H9 (cell line): Measurements from ENCODE around the gene IGF1R. TPM values are rescaled to one million over a fixed set of nuclear protein-coding genes. Genes with fewer than 3 reads are reported as not detected.

Source experiments
- DNase-seq: peaks from one replicate; pipeline ENCODE4 v3.0.0-alpha.2; 2017
- H2AFZ ChIP-seq: one replicate; pipeline ENCODE4 v1.6.1; 2013; ENCODE audit warnings: mild to moderate bottlenecking, low read length, control low read depth, moderate library complexity
- H2AK5ac ChIP-seq: 2 replicates; pipeline ENCODE4 v1.6.1; 2013; ENCODE audit warnings: low read length, control low read depth, mixed read lengths; ENCODE audit not compliant: insufficient read length
- H2BK120ac ChIP-seq: one replicate; pipeline ENCODE4 v1.6.1; 2013; ENCODE audit warnings: low read depth, mild to moderate bottlenecking, low read length, control low read depth, inconsistent platforms; ENCODE audit not compliant: poor library complexity, severe bottlenecking
- H2BK12ac ChIP-seq: 2 replicates; pipeline ENCODE4 v1.6.1; 2013; ENCODE audit warnings: low read length, control low read depth, mixed read lengths, low read depth; ENCODE audit not compliant: insufficient read length
- H2BK15ac ChIP-seq: 2 replicates; pipeline ENCODE4 v1.6.1; 2013; ENCODE audit warnings: low read depth, low read length, control low read depth
- H2BK20ac ChIP-seq: one replicate; pipeline ENCODE4 v1.6.1; 2013; ENCODE audit warnings: low read depth, mild to moderate bottlenecking, low read length, control low read depth, inconsistent platforms; ENCODE audit not compliant: poor library complexity, severe bottlenecking
- H2BK5ac ChIP-seq: 2 replicates; pipeline ENCODE4 v1.6.1; 2013; ENCODE audit warnings: low read length, control low read depth, mixed read lengths; ENCODE audit not compliant: insufficient read length
- H3K14ac ChIP-seq: 2 replicates; pipeline ENCODE4 v1.6.1; 2013; ENCODE audit warnings: low read length, control low read depth; ENCODE audit not compliant: insufficient read depth
- H3K18ac ChIP-seq: 2 replicates; pipeline ENCODE4 v1.6.1; 2013; ENCODE audit warnings: low read depth, mild to moderate bottlenecking, mixed read lengths, low read length, control low read depth; ENCODE audit not compliant: insufficient read length
- H3K23ac ChIP-seq: 2 replicates; pipeline ENCODE4 v1.6.1; 2013; ENCODE audit warnings: low read length, control low read depth, mixed read lengths, low read depth; ENCODE audit not compliant: insufficient read length
- H3K23me2 ChIP-seq: 2 replicates; pipeline ENCODE4 v1.6.1; 2013; ENCODE audit warnings: low read depth, mild to moderate bottlenecking, mixed read lengths, low read length, control low read depth; ENCODE audit not compliant: insufficient read length, poor library complexity, severe bottlenecking
- H3K27ac ChIP-seq: 2 replicates; pipeline ENCODE4 v1.5.1; 2013; ENCODE audit warnings: low read length, control low read depth, mixed read lengths, low read depth; ENCODE audit not compliant: insufficient read length
- H3K27me3 ChIP-seq: 2 replicates; pipeline ENCODE4 v1.6.1; 2013; ENCODE audit warnings: low read length, control low read depth, inconsistent platforms; ENCODE audit not compliant: insufficient read depth
- H3K4ac ChIP-seq: 2 replicates; pipeline ENCODE4 v1.6.1; 2013; ENCODE audit warnings: low read depth, mild to moderate bottlenecking, control low read depth, inconsistent platforms, low read length, moderate library complexity
- H3K4me1 ChIP-seq: 2 replicates; pipeline ENCODE4 v1.6.1; 2013; ENCODE audit warnings: low read length, control low read depth, inconsistent platforms; ENCODE audit not compliant: insufficient read depth
- H3K4me2 ChIP-seq: 2 replicates; pipeline ENCODE4 v1.6.1; 2013; ENCODE audit warnings: low read length, control low read depth, mixed read lengths; ENCODE audit not compliant: insufficient read length, insufficient read depth
- H3K56ac ChIP-seq: 2 replicates; pipeline ENCODE4 v1.6.1; 2013; ENCODE audit warnings: low read depth, mild to moderate bottlenecking, mixed read lengths, low read length, control low read depth; ENCODE audit not compliant: insufficient read length
- H3K79me1 ChIP-seq: 2 replicates; pipeline ENCODE4 v1.6.1; 2013; ENCODE audit warnings: low read depth, mild to moderate bottlenecking, moderate library complexity, low read length, control low read depth, inconsistent platforms; ENCODE audit not compliant: insufficient read depth, poor library complexity, severe bottlenecking
- H3K79me2 ChIP-seq: 2 replicates; pipeline ENCODE4 v1.6.1; 2013; ENCODE audit warnings: low read length, control low read depth, inconsistent platforms; ENCODE audit not compliant: insufficient read depth
- H3K9ac ChIP-seq: 2 replicates; pipeline ENCODE4 v1.6.1; 2013; ENCODE audit warnings: low read length, control low read depth, mixed read lengths; ENCODE audit not compliant: insufficient read length; ENCODE audit errors: extremely low read depth
- H3K9me3 ChIP-seq: one replicate; pipeline ENCODE4 v1.6.1; 2013; ENCODE audit warnings: low read depth, low read length, inconsistent platforms; ENCODE audit not compliant: control insufficient read depth
- H3T11ph ChIP-seq: one replicate; pipeline ENCODE4 v1.6.1; 2013; ENCODE audit warnings: mild to moderate bottlenecking, low read length, control low read depth, inconsistent platforms
- H4K20me1 ChIP-seq: one replicate; pipeline ENCODE4 v1.6.1; 2013; ENCODE audit not compliant: control insufficient read depth, insufficient read length, insufficient read depth
- H4K5ac ChIP-seq: 2 replicates; pipeline ENCODE4 v1.6.1; 2013; ENCODE audit warnings: low read depth, mild to moderate bottlenecking, mixed read lengths, low read length, control low read depth; ENCODE audit not compliant: insufficient read length
- H4K8ac ChIP-seq: replicated peaks from 2 replicates; pipeline ENCODE4 v1.6.1; 2013; ENCODE audit warnings: low read length, control low read depth, mixed read lengths, low read depth; ENCODE audit not compliant: insufficient read length
- H4K91ac ChIP-seq: 2 replicates; pipeline ENCODE4 v1.6.1; 2013; ENCODE audit warnings: low read depth, mild to moderate bottlenecking, moderate library complexity, mixed read lengths, low read length, control low read depth; ENCODE audit not compliant: insufficient read length
- H3K27ac Mint-ChIP-seq, 3 experiments: 2 replicates in 2 of 3; 3 replicates in 1 of 3; pipeline ENCODE4 v1.8.0; 2020 to 2021; ENCODE audit warnings: mixed read lengths in 3 of 3, mild to moderate bottlenecking in 1 of 3, moderate library complexity in 1 of 3
- H3K27me3 Mint-ChIP-seq: 2 replicates; pipeline ENCODE4 v1.8.0; 2021; ENCODE audit warnings: low read depth, mild to moderate bottlenecking, moderate library complexity, mixed read lengths
- H3K36me3 Mint-ChIP-seq, 3 experiments: 2 replicates in 2 of 3; 3 replicates in 1 of 3; pipeline ENCODE4 v1.8.0; 2020 to 2021; ENCODE audit warnings: low read depth in 3 of 3, mixed read lengths in 3 of 3; ENCODE audit not compliant: insufficient read depth in 1 of 3
- H3K4me1 Mint-ChIP-seq, 2 experiments: 2 replicates each; pipeline ENCODE4 v1.8.0; 2020; ENCODE audit warnings: mixed read lengths in 2 of 2
- H3K4me3 Mint-ChIP-seq, 2 experiments: 2 replicates in 1 of 2; 3 replicates in 1 of 2; pipeline ENCODE4 v1.8.0; 2020 to 2021; ENCODE audit warnings: mild to moderate bottlenecking in 2 of 2, mixed read lengths in 2 of 2, moderate library complexity in 1 of 2
- H3K9me3 Mint-ChIP-seq, 2 experiments: 2 replicates in 1 of 2; 3 replicates in 1 of 2; pipeline ENCODE4 v1.8.0; 2020; ENCODE audit warnings: mild to moderate bottlenecking in 2 of 2, mixed read lengths in 2 of 2, moderate library complexity in 1 of 2
- CTCF ChIP-seq: fragments of 200-600 bp; sonication (generic); conservative IDR thresholded peaks from 3 replicates; pipeline ENCODE4 v1.8.0; 2021; ENCODE audit warnings: antibody characterized with exemption, mild to moderate bottlenecking
- WGBS: extraction: QIAGEN DNeasy Blood & Tissue Kit; methylation state at CpG from one replicate; pipeline ENCODE4 v1.1.7; 2013; ENCODE audit warnings: missing lambda C conversion rate, low lambda C conversion rate, mixed read lengths; ENCODE audit not compliant: insufficient read length; ENCODE audit errors: extremely low coverage; 5-methylcytosine and 5-hydroxymethylcytosine counted together
- total RNA-seq: library from RNA; stranded (reverse); gene quantifications from 2 replicates; pipeline ENCODE4 v1.2.1, GENCODE V29; 2021

IGF1R gene
- total RNA-seq, 1 experiment from 2014 or later: 70.0 TPM

GRCh38 chr15:98794748-98795147 lies 146.4 kb downstream of the IGF1R start:
- H4K8ac ChIP-seq: no peak overlapping the region
- no peak overlapping the region for H2AFZ ChIP-seq
- no peak overlapping the region for H2BK12ac ChIP-seq
- H3T11ph ChIP-seq: no peak overlapping the region
- no peak overlapping the region for H4K5ac ChIP-seq
- no CpG with 5 or more reads among the region's 3 CpGs for WGBS
- H2BK5ac ChIP-seq: no peak overlapping the region
- H3K27ac ChIP-seq: no peak overlapping the region
- H3K23ac ChIP-seq: no peak overlapping the region
- H3K4ac ChIP-seq: no peak overlapping the region
- H2AK5ac ChIP-seq: no peak overlapping the region
- H3K79me1 ChIP-seq: peaks cover 8% of the 10 kb centered on the region
- no peak overlapping the region for H3K9ac ChIP-seq
- H3K27me3 ChIP-seq: no peaks in the 10 kb centered on the region
- no peak overlapping the region for H3K14ac ChIP-seq
- H3K9me3 Mint-ChIP-seq: no peaks in the 10 kb centered on the region
- no peak overlapping the region for H2BK20ac ChIP-seq
- H3K36me3 Mint-ChIP-seq: no peaks in the 10 kb centered on the region
- peaks cover 1% of the 10 kb centered on the region; the same call in 1 of the 2 replicates for H3K27me3 Mint-ChIP-seq
- TF ChIP-seq CTCF: no peak
- H3K79me2 ChIP-seq: peaks cover 41% of the 10 kb centered on the region; the same call in 1 of the 2 replicates
- DNase-seq: no peak
- H2BK120ac ChIP-seq: no peak overlapping the region
- H3K4me3 Mint-ChIP-seq: no peak overlapping the region; a peak in 1 of 5 replicates
- H3K4me1 Mint-ChIP-seq: peaks cover 89 to 91% of the 10 kb centered on the region in 2 experiments
- no peaks in the 10 kb centered on the region for H3K23me2 ChIP-seq
- no peaks in the 10 kb centered on the region for H3K9me3 ChIP-seq
- H3K27ac Mint-ChIP-seq: peak overlapping the region in 2 of 3 experiments; percentile 13 to 62; a peak in 3 of 7 replicates
- H4K20me1 ChIP-seq: no peaks in the 10 kb centered on the region
- H3K56ac ChIP-seq: no peak overlapping the region
- no peak overlapping the region for H3K4me2 ChIP-seq
- H3K18ac ChIP-seq: no peak overlapping the region
- H3K4me1 ChIP-seq: peaks cover 17% of the 10 kb centered on the region; the same call in 1 of the 2 replicates
- no peak overlapping the region for H2BK15ac ChIP-seq
- H4K91ac ChIP-seq: no peak overlapping the region
